Mucosa of gallbladder (tissue), 1 donor: ENCODE results near the gene C12orf60. TPM values are rescaled to one million over a fixed set of nuclear protein-coding genes. Genes with fewer than 3 reads are reported as not detected.

Experiments
- DNase-seq: peaks from one replicate; pipeline ENCODE4 v3.0.0-alpha.2; 2020; ENCODE audit warnings: low spot score
- total RNA-seq: library from RNA; stranded (reverse); gene quantifications from one replicate; pipeline ENCODE4 v1.2.1, GENCODE V29; 2021
- donor health status: DM: no; HTN: no; CAD: no.

Gene C12orf60
- total RNA-seq, 1 donor from 2014 or later: 0.43 TPM

GRCh38 chr12:14776236-14776961 is 27.1 kb upstream of the C12orf60 start:
- DNase-seq: no peak

GRCh38 chr12:14777271-14777670 is 26.2 kb upstream of the C12orf60 start:
- DNase-seq: peak; percentile 57

GRCh38 chr12:14779834-14780233 is 23.6 kb upstream of the C12orf60 start:
- DNase-seq: no peak

- no peak for DNase-seq
Observed at GRCh38 chr12:14780859-14781258, 22.6 kb upstream of the C12orf60 start.

GRCh38 chr12:14781563-14781962 is 21.9 kb upstream of the C12orf60 start:
- DNase-seq: no peak

GRCh38 chr12:14782756-14783155 is 20.7 kb upstream of the C12orf60 start:
- no peak for DNase-seq

- no peak for DNase-seq
Observed at GRCh38 chr12:14784471-14784870, 19.0 kb upstream of the C12orf60 start.

- DNase-seq: no peak
Observed at GRCh38 chr12:14785568-14785967, 17.9 kb upstream of the C12orf60 start.

GRCh38 chr12:14795028-14795448 is 8.4 kb upstream of the C12orf60 start:
- no peak for DNase-seq

GRCh38 chr12:14802247-14802646 is 1.2 kb upstream of the C12orf60 start:
- DNase-seq: no peak

- no peak for DNase-seq
Observed at GRCh38 chr12:14802721-14803010, 804 bp upstream of the C12orf60 start.

GRCh38 chr12:14803830-14804160 is 325 bp downstream of the C12orf60 start:
- no peak for DNase-seq

- no peak for DNase-seq
Observed at GRCh38 chr12:14810167-14810952, 6.9 kb downstream of the C12orf60 start.

GRCh38 chr12:14810953-14811483 is 7.5 kb downstream of the C12orf60 start:
- DNase-seq: peak; percentile 21

- DNase-seq: no peak
Observed at GRCh38 chr12:14811486-14811885, 8.0 kb downstream of the C12orf60 start.

GRCh38 chr12:14814014-14814413 is 10.5 kb downstream of the C12orf60 start, which contains the start of gene SMCO3:
Gene SMCO3, minus strand, starts transcription at chr12:14814182. Its CDS starts 7,502 bp downstream, at chr12:14806680.
- DNase-seq: no peak

- no peak for DNase-seq
Observed at GRCh38 chr12:14824012-14824634, 20.7 kb downstream of the C12orf60 start.

- DNase-seq: no peak
Observed at GRCh38 chr12:14825256-14825655, 21.8 kb downstream of the C12orf60 start.

GRCh38 chr12:14826491-14826890 is 23.0 kb downstream of the C12orf60 start:
- DNase-seq: no peak

GRCh38 chr12:14827043-14827442 is 23.6 kb downstream of the C12orf60 start:
- DNase-seq: no peak

GRCh38 chr12:14828892-14829291 is 25.4 kb downstream of the C12orf60 start:
- no peak for DNase-seq

GRCh38 chr12:14833336-14833735 is 29.9 kb downstream of the C12orf60 start:
- no peak for DNase-seq

- no peak for DNase-seq
Observed at GRCh38 chr12:14833952-14834351, 30.5 kb downstream of the C12orf60 start.
